Raji (cell line): ENCODE results near the gene MS4A10.

Experiments used
- POLR2A ChIP-seq: IDR thresholded peaks from 2 replicates; pipeline ENCODE4 v1.6.1; 2011; ENCODE audit warnings: low read depth, low read length, control low read depth; ENCODE audit not compliant: insufficient read depth

MS4A10 gene

GRCh38 chr11:60831501-60832079 is 46.5 kb downstream of the MS4A10 start:
- no peak for TF ChIP-seq POLR2A

GRCh38 chr11:60834742-60835533 is 49.8 kb downstream of the MS4A10 start:
- TF ChIP-seq POLR2A: no peak

- TF ChIP-seq POLR2A: no peak
Observed at GRCh38 chr11:60835534-60835846, 50.4 kb downstream of the MS4A10 start.

- no peak for TF ChIP-seq POLR2A
Observed at GRCh38 chr11:60836866-60837515, 51.9 kb downstream of the MS4A10 start.

GRCh38 chr11:60838132-60838531 is 53.0 kb downstream of the MS4A10 start:
- no peak for TF ChIP-seq POLR2A

GRCh38 chr11:60840470-60841430 is 55.6 kb downstream of the MS4A10 start:
- no peak for TF ChIP-seq POLR2A

GRCh38 chr11:60841797-60842667 is 56.9 kb downstream of the MS4A10 start, which contains the start of gene CCDC86:
Gene CCDC86, plus strand, starts transcription at chr11:60842113. Its CDS starts 12 bp downstream, at chr11:60842125.
- TF ChIP-seq POLR2A: peak; percentile 68

GRCh38 chr11:60842668-60843600 is 57.8 kb downstream of the MS4A10 start:
- TF ChIP-seq POLR2A: no peak

GRCh38 chr11:60844045-60844869 is 59.1 kb downstream of the MS4A10 start:
- TF ChIP-seq POLR2A: no peak

GRCh38 chr11:60844870-60845221 is 59.7 kb downstream of the MS4A10 start:
- TF ChIP-seq POLR2A: no peak

GRCh38 chr11:60845338-60845737 is 60.2 kb downstream of the MS4A10 start:
- no peak for TF ChIP-seq POLR2A

- TF ChIP-seq POLR2A: no peak
Observed at GRCh38 chr11:60847281-60847680, 62.1 kb downstream of the MS4A10 start.
